OCI-LY3 (cell line): Measurements from ENCODE around the gene LGALS14.

ENCODE experiments used
- CTCF ChIP-seq: fragments of 200-600, 300-600 bp; sonication (generic); IDR thresholded peaks from 2 replicates; pipeline ENCODE4 v1.5.1; 2014; ENCODE audit warnings: antibody characterized with exemption, low read length, low read depth
- EZH2phosphoT487 ChIP-seq: fragments of 200-600 bp; shearing (Covaris generic); IDR thresholded peaks from 2 replicates; pipeline ENCODE4 v1.6.1; 2018; ENCODE audit warnings: antibody characterized with exemption, mixed run types, low read depth

DNA sequence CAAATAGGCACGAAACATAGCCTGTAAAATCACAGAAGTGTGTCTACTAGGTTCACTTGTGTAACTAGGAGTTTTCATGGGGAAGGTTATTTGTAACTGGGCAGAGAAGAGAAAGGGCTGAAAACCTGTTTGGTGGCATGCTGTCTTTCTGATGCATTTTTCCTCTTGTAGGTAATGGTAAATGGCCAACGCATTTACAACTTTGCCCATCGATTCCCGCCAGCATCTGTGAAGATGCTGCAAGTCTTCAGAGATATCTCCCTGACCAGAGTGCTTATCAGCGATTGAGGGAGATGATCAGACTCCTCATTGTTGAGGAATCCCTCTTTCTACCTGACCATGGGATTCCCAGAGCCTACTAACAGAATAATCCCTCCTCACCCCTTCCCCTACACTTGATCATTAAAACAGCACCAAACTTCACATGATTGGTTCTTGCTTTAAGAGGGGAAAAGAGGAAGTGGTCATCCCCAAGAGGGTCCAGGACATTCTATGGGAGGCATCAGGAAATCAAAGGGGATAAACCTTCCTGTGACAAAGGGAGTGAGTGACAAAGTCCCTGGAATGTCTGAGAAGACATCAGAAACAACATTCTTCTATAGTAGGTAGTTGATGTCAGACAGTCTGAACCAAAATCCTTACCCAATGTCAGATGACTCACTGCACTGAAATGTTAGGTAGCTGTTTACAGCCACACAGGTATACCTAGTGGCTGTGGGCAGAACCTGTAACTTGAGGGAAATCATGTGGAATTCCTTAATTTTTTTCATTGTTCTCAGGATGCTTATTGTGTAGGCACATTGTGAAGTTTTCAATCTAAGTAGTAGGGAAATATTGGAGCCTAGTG lies 5.0 kb downstream of the LGALS14 start:
- TF ChIP-seq CTCF: no peak
- no peak for TF ChIP-seq EZH2phosphoT487
